Stimulated activated CD8-positive, alpha-beta memory T cell treated with anti-CD3 and anti-CD28 coated beads, Interleukin-7, amount 100 ng/mL, for 24 hours (primary cell): ENCODE results near the gene NCKAP5.

Experiments used
- DNase-seq: peaks from one replicate; pipeline ENCODE4 v3.0.0-alpha.2; 2020; ENCODE audit warnings: low read depth

The NCKAP5 gene

GRCh38 chr2:133146893-133147292 is 421.4 kb downstream of the NCKAP5 start:
- DNase-seq = no peak

GRCh38 chr2:133143645-133144044 is 424.6 kb downstream of the NCKAP5 start:
- DNase-seq = no peak

GRCh38 chr2:133142087-133142486 is 426.2 kb downstream of the NCKAP5 start:
- no peak for DNase-seq

- DNase-seq = no peak
Measured at GRCh38 chr2:133140620-133141019, 427.6 kb downstream of the NCKAP5 start.

GRCh38 chr2:133139847-133140533 is 428.3 kb downstream of the NCKAP5 start:
- no peak for DNase-seq

- DNase-seq = no peak
Measured at GRCh38 chr2:133138693-133139092, 429.6 kb downstream of the NCKAP5 start.

- DNase-seq = no peak
Measured at GRCh38 chr2:133135035-133135654, 433.1 kb downstream of the NCKAP5 start.

- no peak for DNase-seq
Measured at GRCh38 chr2:133130548-133131246, 437.6 kb downstream of the NCKAP5 start.

- DNase-seq = no peak
Measured at GRCh38 chr2:133124446-133124845, 443.8 kb downstream of the NCKAP5 start.

- DNase-seq = no peak
Measured at GRCh38 chr2:133123904-133124303, 444.4 kb downstream of the NCKAP5 start.

GRCh38 chr2:133123393-133123792 is 444.9 kb downstream of the NCKAP5 start:
- DNase-seq = no peak

- DNase-seq = no peak
Measured at GRCh38 chr2:133122529-133122928, 445.7 kb downstream of the NCKAP5 start.

GRCh38 chr2:133120310-133120709 is 448.0 kb downstream of the NCKAP5 start:
- no peak for DNase-seq

- DNase-seq = no peak
Measured at GRCh38 chr2:133110201-133110600, 458.1 kb downstream of the NCKAP5 start.

GRCh38 chr2:133109772-133110171 is 458.5 kb downstream of the NCKAP5 start:
- DNase-seq = no peak

GRCh38 chr2:133107058-133107815 is 461.0 kb downstream of the NCKAP5 start:
- DNase-seq = no peak

GRCh38 chr2:133104871-133105270 is 463.4 kb downstream of the NCKAP5 start:
- no peak for DNase-seq

- DNase-seq = no peak
Measured at GRCh38 chr2:133098787-133099186, 469.5 kb downstream of the NCKAP5 start.

- no peak for DNase-seq
Measured at GRCh38 chr2:133097666-133098065, 470.6 kb downstream of the NCKAP5 start.

GRCh38 chr2:133092571-133092970 is 475.7 kb downstream of the NCKAP5 start:
- no peak for DNase-seq

- DNase-seq = no peak
Measured at GRCh38 chr2:133090358-133090757, 477.9 kb downstream of the NCKAP5 start.

- no peak for DNase-seq
Measured at GRCh38 chr2:133086176-133086575, 482.1 kb downstream of the NCKAP5 start.

GRCh38 chr2:133085646-133086045 is 482.6 kb downstream of the NCKAP5 start:
- DNase-seq = no peak
